ENCODE measurements around the gene AEN.

DNA sequence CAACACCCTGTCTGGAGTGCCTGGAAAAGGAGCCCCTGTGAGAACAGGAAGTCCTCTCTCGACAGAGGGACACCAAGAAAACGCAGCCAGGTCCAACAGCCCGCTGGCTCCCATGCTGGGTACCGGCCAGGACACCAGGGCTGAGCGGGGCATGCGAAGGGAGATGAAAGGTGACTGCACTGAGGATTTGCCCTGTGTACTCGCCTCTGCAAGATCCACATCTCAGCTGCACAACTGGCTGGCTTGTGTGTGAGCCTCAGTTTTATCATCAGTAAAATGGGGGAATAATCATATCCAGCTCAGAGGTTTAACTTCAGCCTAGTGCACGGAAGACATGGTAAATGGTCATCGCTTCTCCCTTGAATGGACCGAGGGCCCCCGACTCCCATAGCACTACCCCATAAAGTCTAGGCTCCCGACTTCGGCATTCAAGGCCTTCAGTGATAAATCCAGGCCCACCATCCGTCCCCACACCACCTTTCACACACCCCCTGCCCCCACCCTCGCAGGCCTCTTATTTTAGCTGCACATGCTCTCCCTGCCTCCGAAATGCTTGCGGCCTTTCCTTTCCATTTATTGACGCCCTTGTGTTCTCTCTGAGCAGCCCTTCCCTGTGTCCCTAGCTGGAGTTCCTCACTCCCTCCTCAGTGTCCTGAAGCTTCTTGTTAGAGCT lies 33.4 kb downstream of the AEN start:
- TF ChIP-seq, protein P1, sequence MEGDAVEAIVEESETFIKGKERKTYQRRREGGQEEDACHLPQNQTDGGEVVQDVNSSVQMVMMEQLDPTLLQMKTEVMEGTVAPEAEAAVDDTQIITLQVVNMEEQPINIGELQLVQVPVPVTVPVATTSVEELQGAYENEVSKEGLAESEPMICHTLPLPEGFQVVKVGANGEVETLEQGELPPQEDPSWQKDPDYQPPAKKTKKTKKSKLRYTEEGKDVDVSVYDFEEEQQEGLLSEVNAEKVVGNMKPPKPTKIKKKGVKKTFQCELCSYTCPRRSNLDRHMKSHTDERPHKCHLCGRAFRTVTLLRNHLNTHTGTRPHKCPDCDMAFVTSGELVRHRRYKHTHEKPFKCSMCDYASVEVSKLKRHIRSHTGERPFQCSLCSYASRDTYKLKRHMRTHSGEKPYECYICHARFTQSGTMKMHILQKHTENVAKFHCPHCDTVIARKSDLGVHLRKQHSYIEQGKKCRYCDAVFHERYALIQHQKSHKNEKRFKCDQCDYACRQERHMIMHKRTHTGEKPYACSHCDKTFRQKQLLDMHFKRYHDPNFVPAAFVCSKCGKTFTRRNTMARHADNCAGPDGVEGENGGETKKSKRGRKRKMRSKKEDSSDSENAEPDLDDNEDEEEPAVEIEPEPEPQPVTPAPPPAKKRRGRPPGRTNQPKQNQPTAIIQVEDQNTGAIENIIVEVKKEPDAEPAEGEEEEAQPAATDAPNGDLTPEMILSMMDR (IDR thresholded peaks at IDR 0.05) = no peak
- TF ChIP-seq POLR2A (IDR thresholded peaks at IDR 0.05) = no peak

Data from heart left ventricle (tissue), 13 donors.